ENCODE measurements around the gene ERC2. TPM values are rescaled to one million over a fixed set of nuclear protein-coding genes. Genes with fewer than 3 reads are reported as not detected.

ERC2 gene
- total and polyA plus RNA-seq, 9 donors, result 1.2 to 9.4 (median 5.4) TPM

DNA sequence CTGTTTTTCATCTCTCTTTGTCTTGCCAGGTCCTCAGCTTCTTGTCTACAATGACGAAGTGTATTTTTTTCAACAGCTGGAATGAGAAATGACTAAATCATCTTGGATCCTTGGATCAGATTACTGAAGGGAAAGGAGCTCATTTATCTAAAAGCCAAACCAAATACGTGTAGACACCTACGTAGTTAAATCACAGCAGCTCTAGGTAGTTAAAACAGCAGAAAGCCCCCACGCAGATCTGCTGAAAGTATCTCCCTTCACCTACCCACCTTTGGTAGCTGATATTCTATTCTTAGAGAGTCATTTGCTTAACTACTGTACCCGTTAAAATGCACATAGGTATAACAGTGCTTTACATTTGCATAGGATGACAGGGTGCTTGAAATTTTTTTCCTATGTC lies 875.7 kb downstream of the ERC2 start:
- H3K4me3 ChIP-seq, result no peak overlapping the region
- WGBS, 3 donors, result 87 to 92% (median 89%) methylated on average over 5 of the region's 5 CpGs
- TF ChIP-seq CTCF (IDR thresholded peaks at IDR 0.05) (no peak), EP300 (IDR thresholded peaks at IDR 0.05) (no peak), POLR2A (IDR thresholded peaks at IDR 0.05) (no peak)
- intact Hi-C loops (cut with DNase I), result no loop called here
- H3K27me3 ChIP-seq, result no peaks in the 10 kb centered on the region
- H3K9me3 ChIP-seq, result no peaks in the 10 kb centered on the region
- H3K4me1 ChIP-seq (ENCODE audit: insufficient read depth), result no peaks in the 10 kb centered on the region
- no peak for DNase-seq
- no peaks in the 10 kb centered on the region for H3K36me3 ChIP-seq
- H3K27ac ChIP-seq, result no peak overlapping the region

DNA sequence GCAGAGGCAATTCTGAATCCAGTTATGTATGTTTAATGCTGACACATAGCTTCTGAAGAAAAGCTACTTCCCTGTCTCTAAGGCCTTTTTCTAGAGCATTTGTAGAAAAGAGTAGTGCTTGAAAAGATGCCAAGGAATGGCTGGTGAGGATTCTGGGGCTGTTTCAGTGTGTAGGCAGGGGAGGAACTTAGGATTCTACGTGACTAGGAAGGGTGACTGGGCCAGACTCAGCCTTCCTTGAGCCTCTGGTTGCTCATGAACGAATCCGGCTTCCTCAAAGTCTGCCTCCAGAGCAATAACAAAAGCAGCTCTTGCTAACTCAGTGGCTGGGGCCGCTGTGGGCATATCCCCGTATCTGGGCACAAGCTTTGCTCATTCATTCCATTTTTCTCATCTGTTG lies 876.4 kb downstream of the ERC2 start:
- intact Hi-C loops (cut with DNase I), result no loop called here
- Histone ChIP-seq H3K4me3 (no peak overlapping the region), H3K36me3 (no peaks in the 10 kb centered on the region), H3K4me1 (ENCODE audit: insufficient read depth) (no peaks in the 10 kb centered on the region), H3K27ac (no peak overlapping the region), H3K9me3 (no peaks in the 10 kb centered on the region), H3K27me3 (no peaks in the 10 kb centered on the region)
- no peak for DNase-seq
- WGBS, 3 donors, result 83 to 91% (median 84%) methylated on average over 5 of the region's 5 CpGs
- no peak for TF ChIP-seq CTCF (IDR thresholded peaks at IDR 0.05)
- no peak for TF ChIP-seq EP300 (IDR thresholded peaks at IDR 0.05)
- no peak for TF ChIP-seq POLR2A (IDR thresholded peaks at IDR 0.05)

GRCh38 chr3:55588146-55588765 lies 880.0 kb downstream of the ERC2 start:
- no peak for DNase-seq
- Histone ChIP-seq H3K4me1 (ENCODE audit: insufficient read depth) (no peaks in the 10 kb centered on the region), H3K36me3 (no peaks in the 10 kb centered on the region), H3K4me3 (no peak overlapping the region), H3K27ac (no peak overlapping the region), H3K27me3 (no peaks in the 10 kb centered on the region), H3K9me3 (no peaks in the 10 kb centered on the region)
- TF ChIP-seq CTCF (IDR thresholded peaks at IDR 0.05), result no peak
- no peak for TF ChIP-seq POLR2A (IDR thresholded peaks at IDR 0.05)
- TF ChIP-seq EP300 (IDR thresholded peaks at IDR 0.05), result no peak
- 88 to 90% (median 90%) methylated on average over 10 of the region's 10 CpGs for WGBS, 3 donors
- intact Hi-C loops (cut with DNase I), result no loop called here

DNA sequence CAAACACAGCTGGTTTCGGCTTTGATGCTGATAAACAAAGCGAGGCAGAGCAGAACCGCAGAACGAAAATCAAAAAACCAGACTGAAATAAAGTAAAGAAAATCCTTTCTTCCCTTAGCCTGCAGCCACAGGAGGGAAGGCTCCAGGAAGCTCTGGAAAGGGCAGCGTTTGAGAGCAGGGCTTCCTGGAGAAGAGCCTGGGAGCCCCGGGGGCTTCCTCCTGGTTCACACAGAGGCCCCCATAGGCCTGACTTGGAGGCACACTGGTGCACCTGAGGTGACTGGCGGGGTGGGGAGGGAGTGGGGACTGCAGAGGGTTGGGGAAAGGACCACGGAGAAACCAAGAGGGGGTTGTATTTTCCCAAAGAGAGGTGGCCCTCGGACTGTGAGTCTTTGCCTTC lies 882.4 kb downstream of the ERC2 start:
- Histone ChIP-seq H3K27ac (no peak overlapping the region), H3K9me3 (no peaks in the 10 kb centered on the region), H3K27me3 (no peaks in the 10 kb centered on the region), H3K4me3 (no peak overlapping the region), H3K36me3 (no peaks in the 10 kb centered on the region), H3K4me1 (ENCODE audit: insufficient read depth) (no peaks in the 10 kb centered on the region)
- WGBS, 3 donors, result 35 to 60% (median 43%) methylated on average over 9 of the region's 9 CpGs
- TF ChIP-seq EP300 (IDR thresholded peaks at IDR 0.05) (no peak), CTCF (IDR thresholded peaks at IDR 0.05) (no peak), POLR2A (IDR thresholded peaks at IDR 0.05) (no peak)
- no peak for DNase-seq
- intact Hi-C loops (cut with DNase I), result no loop called here

Measured in ovary (tissue), 9 donors.